GM18907 (cell line): Measurements from ENCODE around the gene ANXA9.
A peak's percentile ranks its signal among the peaks of the same experiment; 100 is the strongest.

Experiments
- ATAC-seq: cut with Tn5 transposase; IDR thresholded peaks from one replicate; pipeline ENCODE4 v1.9.1; 2021; ENCODE audit warnings: mild to moderate bottlenecking, moderate library complexity; ENCODE audit not compliant: unreplicated experiment

The ANXA9 gene

GRCh38 chr1:151002611-151003010 is 20.5 kb downstream of the ANXA9 start:
- no peak for ATAC-seq

GRCh38 chr1:151003180-151003579 is 21.1 kb downstream of the ANXA9 start:
- no peak for ATAC-seq

GRCh38 chr1:151005729-151006319 is 23.7 kb downstream of the ANXA9 start:
- no peak for ATAC-seq

GRCh38 chr1:151006327-151007052 is 24.4 kb downstream of the ANXA9 start, which contains the start of gene MINDY1:
Gene MINDY1, minus strand, starts transcription at chr1:151006902. Its CDS starts 4,285 bp downstream, at chr1:151002617.
- no peak for ATAC-seq

- no peak for ATAC-seq
These were observed 25.8 kb downstream of the ANXA9 start for GRCh38 chr1:151007853-151008243.

- peak; percentile 63 for ATAC-seq
These were observed 26.4 kb downstream of the ANXA9 start, which contains the start of gene PRUNE1 for GRCh38 chr1:151008244-151009205. Gene PRUNE1, plus strand, starts transcription at chr1:151008449. Its CDS starts 184 bp downstream, at chr1:151008633.

- no peak for ATAC-seq
These were observed 27.1 kb downstream of the ANXA9 start for GRCh38 chr1:151009206-151009587.

- no peak for ATAC-seq
These were observed 27.7 kb downstream of the ANXA9 start for GRCh38 chr1:151009674-151010345.

- no peak for ATAC-seq
These were observed 28.2 kb downstream of the ANXA9 start for GRCh38 chr1:151010346-151010726.

GRCh38 chr1:151011154-151011850 is 29.2 kb downstream of the ANXA9 start:
- ATAC-seq, result no peak

GRCh38 chr1:151012684-151013471 is 30.8 kb downstream of the ANXA9 start:
- no peak for ATAC-seq

GRCh38 chr1:151013518-151013917 is 31.4 kb downstream of the ANXA9 start:
- no peak for ATAC-seq

GRCh38 chr1:151024540-151025146 is 42.6 kb downstream of the ANXA9 start:
- no peak for ATAC-seq

- no peak for ATAC-seq
These were observed 44.4 kb downstream of the ANXA9 start for GRCh38 chr1:151026460-151026859.

- no peak for ATAC-seq
These were observed 50.1 kb downstream of the ANXA9 start for GRCh38 chr1:151032164-151032563.

- ATAC-seq, result no peak
These were observed 53.1 kb downstream of the ANXA9 start for GRCh38 chr1:151035167-151035566.

- ATAC-seq, result no peak
These were observed 54.3 kb downstream of the ANXA9 start, which contains the start of gene BNIPL for GRCh38 chr1:151036356-151036755. Gene BNIPL, plus strand, starts transcription at chr1:151036586. Its CDS starts 140 bp downstream, at chr1:151036726.

- no peak for ATAC-seq
These were observed 54.9 kb downstream of the ANXA9 start for GRCh38 chr1:151037032-151037431.

- no peak for ATAC-seq
These were observed 57.4 kb downstream of the ANXA9 start for GRCh38 chr1:151039521-151039920.
